Nephron (organoid): ENCODE data around the gene SLC16A13.

Experiments used
- H3K27ac Mint-ChIP-seq, 3 experiments: 2 replicates each; pipeline ENCODE4 v1.8.0; 2020; ENCODE audit warnings: mixed read lengths in 3 of 3, mild to moderate bottlenecking in 2 of 3, moderate library complexity in 1 of 3
- H3K27me3 Mint-ChIP-seq: 2 replicates; pipeline ENCODE4 v1.8.0; 2021; ENCODE audit warnings: low read depth, mild to moderate bottlenecking, moderate library complexity, mixed read lengths
- H3K36me3 Mint-ChIP-seq: 2 replicates; pipeline ENCODE4 v1.8.0; 2020; ENCODE audit warnings: low read depth, mixed read lengths
- H3K4me1 Mint-ChIP-seq: 2 replicates; pipeline ENCODE4 v1.8.0; 2020; ENCODE audit warnings: mixed read lengths
- H3K4me3 Mint-ChIP-seq, 3 experiments: 2 replicates each; pipeline ENCODE4 v1.8.0; 2020; ENCODE audit warnings: mild to moderate bottlenecking in 3 of 3, mixed read lengths in 3 of 3, moderate library complexity in 2 of 3
- H3K9me3 Mint-ChIP-seq: 2 replicates; pipeline ENCODE4 v1.8.0; 2020; ENCODE audit warnings: mixed read lengths
- TF ChIP-seq, protein P1 (sequence below), 3 experiments: fragments of 200-600 bp; sonication (generic); IDR thresholded peaks; one replicate each; pipeline ENCODE4 v1.5.0; 2021; ENCODE audit warnings: antibody characterized with exemption in 3 of 3; ENCODE audit not compliant: unreplicated experiment in 3 of 3

Gene SLC16A13

DNA sequence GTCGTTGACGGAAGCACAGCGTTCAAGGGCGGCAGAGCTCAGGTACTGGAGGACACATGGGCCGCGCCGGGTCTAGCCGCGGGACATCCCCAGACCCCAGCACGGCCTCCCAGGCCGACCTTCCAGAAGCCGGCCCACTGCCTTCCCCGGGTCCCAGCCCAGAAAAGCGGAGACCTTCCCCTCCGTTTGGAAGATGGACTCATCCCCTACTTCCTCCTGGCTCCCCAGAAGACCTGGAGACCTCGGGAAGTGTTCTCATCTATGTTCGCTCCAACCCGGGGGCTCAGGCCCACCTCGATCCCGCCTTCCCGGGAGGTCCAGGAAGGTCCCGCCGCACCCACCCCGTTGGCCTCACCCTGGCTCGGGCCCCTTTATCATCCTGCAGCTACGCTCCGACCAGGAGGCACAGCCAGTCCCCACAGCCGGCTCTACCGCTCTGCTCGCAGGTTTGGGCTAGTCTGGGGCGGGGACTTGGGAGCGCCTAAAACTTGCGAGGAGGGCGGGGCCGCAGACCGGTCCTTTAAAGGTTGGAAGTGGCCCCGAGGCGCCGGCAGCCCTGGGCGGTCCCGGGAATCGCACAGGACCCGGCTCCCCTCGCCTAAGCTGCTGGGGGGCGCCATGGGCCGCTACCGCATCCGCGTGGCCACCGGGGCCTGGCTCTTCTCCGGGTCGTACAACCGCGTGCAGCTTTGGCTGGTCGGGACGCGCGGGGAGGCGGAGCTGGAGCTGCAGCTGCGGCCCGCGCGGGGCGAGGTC is 40.1 kb upstream of the SLC16A13 start, which contains the start of gene ALOX12:
Gene ALOX12, plus strand, starts transcription at position 550 of the 756 bp plus-strand sequence. Its CDS starts 69 bp downstream, at position 619.
- TF ChIP-seq, protein P1, sequence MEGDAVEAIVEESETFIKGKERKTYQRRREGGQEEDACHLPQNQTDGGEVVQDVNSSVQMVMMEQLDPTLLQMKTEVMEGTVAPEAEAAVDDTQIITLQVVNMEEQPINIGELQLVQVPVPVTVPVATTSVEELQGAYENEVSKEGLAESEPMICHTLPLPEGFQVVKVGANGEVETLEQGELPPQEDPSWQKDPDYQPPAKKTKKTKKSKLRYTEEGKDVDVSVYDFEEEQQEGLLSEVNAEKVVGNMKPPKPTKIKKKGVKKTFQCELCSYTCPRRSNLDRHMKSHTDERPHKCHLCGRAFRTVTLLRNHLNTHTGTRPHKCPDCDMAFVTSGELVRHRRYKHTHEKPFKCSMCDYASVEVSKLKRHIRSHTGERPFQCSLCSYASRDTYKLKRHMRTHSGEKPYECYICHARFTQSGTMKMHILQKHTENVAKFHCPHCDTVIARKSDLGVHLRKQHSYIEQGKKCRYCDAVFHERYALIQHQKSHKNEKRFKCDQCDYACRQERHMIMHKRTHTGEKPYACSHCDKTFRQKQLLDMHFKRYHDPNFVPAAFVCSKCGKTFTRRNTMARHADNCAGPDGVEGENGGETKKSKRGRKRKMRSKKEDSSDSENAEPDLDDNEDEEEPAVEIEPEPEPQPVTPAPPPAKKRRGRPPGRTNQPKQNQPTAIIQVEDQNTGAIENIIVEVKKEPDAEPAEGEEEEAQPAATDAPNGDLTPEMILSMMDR (IDR thresholded peaks at IDR 0.05; ENCODE audit: unreplicated experiment in 3 of 3): no peak
- peak within 1 kb of the TSS; percentile 41 to 70 (median 61) for H3K4me3 Mint-ChIP-seq
- peaks cover 38% of the 10 kb centered on the region for H3K36me3 Mint-ChIP-seq
- no peak within 1 kb of the TSS for H3K27ac Mint-ChIP-seq
- H3K27me3 Mint-ChIP-seq: peaks cover 17% of the 10 kb centered on the region
- H3K4me1 Mint-ChIP-seq: peaks cover 6% of the 10 kb centered on the region
- no peaks in the 10 kb centered on the region for H3K9me3 Mint-ChIP-seq

DNA sequence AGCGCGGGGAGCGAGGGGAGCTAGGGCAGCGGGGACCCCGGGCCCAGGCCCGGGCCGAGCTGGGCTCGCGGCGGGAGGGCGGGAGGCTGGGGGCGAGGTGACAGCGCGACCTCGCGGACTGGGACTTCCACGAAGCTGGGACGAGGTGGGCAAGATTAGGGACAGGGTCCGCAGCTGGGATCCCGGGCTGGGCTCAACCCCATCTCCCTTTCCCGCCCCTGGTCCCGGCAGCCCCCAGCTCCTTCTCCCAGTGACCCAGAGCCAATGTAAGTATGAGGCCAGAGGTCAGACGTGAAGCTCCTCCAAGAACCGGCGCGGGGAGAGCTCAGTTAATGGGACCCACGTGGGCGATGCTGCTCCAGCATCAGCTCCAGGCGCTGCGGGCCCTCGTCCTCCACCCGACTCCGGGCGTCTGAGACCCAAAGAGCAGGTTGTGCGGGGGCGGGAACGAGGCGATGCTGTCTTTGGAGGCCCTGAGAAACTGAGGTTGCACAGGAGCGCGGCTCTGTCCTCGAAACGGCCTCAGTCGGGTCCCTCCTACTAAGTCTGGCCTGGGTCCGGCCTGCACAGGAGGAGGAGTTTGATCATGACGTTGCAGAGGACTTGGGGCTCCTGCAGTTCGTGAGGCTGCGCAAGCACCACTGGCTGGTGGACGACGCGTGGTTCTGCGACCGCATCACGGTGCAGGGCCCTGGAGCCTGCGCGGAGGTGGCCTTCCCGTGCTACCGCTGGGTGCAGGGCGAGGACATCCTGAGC is 39.4 kb upstream of the SLC16A13 start:
- Mint-ChIP-seq H3K27ac (no peak overlapping the region), H3K4me3 (no peak overlapping the region), H3K9me3 (no peaks in the 10 kb centered on the region), H3K27me3 (peaks cover 17% of the 10 kb centered on the region), H3K4me1 (peaks cover 6% of the 10 kb centered on the region), H3K36me3 (peaks cover 42% of the 10 kb centered on the region)
- TF ChIP-seq, protein P1 (IDR thresholded peaks at IDR 0.05; ENCODE audit: unreplicated experiment in 3 of 3): no peak

DNA sequence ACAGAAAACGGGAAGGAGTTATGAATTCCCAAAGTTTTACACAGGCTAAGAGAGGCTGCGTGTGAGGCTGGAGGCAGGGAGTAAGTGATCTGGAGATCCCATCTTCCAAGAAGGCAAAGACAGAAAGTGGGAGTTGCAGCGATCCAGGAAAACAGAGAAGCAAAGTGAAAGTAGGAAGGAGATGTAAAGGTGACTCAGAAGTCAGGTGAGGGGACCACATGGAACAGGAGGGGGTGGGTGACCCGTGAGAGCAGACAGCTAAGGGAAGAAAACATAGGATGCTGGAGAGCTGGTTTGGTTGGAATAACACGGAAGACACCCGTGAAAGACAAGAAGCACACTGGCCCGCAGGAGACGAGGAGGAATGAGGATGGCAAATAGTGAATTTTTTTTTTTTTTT is 38.6 kb upstream of the SLC16A13 start:
- TF ChIP-seq, protein P1 (IDR thresholded peaks at IDR 0.05; ENCODE audit: unreplicated experiment in 3 of 3): no peak
- peaks cover 17% of the 10 kb centered on the region for H3K27me3 Mint-ChIP-seq
- H3K36me3 Mint-ChIP-seq: peaks cover 47% of the 10 kb centered on the region
- H3K4me1 Mint-ChIP-seq: peaks cover 6% of the 10 kb centered on the region
- H3K27ac Mint-ChIP-seq: no peak overlapping the region
- H3K4me3 Mint-ChIP-seq: no peak overlapping the region
- H3K9me3 Mint-ChIP-seq: no peaks in the 10 kb centered on the region

DNA sequence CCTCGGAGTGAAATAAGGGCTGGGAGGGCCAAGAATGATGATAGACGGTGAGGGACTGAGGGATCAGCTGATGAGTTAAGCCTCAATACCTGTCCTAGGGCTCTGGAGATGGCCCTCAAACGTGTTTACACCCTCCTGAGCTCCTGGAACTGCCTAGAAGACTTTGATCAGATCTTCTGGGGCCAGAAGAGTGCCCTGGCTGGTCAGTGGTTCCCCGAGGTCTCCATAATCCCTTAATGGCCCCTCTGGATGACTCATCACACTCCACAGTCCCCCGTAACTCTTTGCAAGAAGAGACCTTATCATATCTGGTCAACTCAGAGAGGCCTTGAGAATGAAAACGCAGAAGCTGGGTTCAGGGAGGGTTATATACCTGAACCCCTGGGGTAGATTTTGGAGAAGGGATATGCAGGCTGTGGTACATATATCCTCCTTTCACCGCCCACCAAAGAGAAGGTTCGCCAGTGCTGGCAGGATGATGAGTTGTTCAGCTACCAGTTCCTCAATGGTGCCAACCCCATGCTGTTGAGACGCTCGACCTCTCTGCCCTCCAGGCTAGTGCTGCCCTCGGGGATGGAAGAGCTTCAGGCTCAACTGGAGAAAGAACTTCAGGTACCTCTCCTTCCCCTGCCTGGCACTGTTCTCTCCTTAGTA is 36.8 kb upstream of the SLC16A13 start:
- Mint-ChIP-seq H3K9me3 (no peaks in the 10 kb centered on the region), H3K27ac (no peak overlapping the region), H3K27me3 (peaks cover 17% of the 10 kb centered on the region), H3K4me3 (no peak overlapping the region), H3K36me3 (peaks cover 48% of the 10 kb centered on the region), H3K4me1 (peaks cover 4% of the 10 kb centered on the region)
- TF ChIP-seq, protein P1 (IDR thresholded peaks at IDR 0.05; ENCODE audit: unreplicated experiment in 3 of 3): no peak

DNA sequence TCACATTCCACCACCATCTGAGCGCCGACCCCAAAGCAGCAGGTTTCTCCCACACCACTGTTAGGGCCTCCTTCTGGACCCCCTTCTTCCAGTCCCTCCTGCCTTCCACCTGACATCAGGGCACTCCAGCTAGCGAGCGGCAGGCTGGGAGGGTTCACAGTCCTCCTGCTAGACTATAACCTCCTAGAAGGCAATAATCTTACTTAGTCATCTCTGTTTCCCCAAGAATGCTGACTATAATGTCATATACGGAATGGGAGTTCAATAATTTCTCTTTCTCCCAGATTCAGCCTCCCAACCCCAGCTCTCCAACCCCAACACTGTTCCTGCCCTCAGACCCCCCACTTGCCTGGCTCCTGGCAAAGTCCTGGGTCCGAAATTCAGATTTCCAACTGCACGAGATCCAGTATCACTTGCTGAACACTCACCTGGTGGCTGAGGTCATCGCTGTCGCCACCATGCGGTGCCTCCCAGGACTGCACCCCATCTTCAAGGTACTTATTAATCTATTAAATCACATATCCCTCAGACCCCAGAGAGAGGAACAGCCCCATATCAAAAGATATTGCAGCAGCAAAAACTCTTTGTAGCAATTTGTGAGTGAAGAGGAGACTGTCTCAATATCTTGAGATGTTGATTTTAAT is 34.4 kb upstream of the SLC16A13 start:
- H3K27me3 Mint-ChIP-seq: peaks cover 7% of the 10 kb centered on the region
- peaks cover 41% of the 10 kb centered on the region for H3K36me3 Mint-ChIP-seq
- H3K27ac Mint-ChIP-seq: no peak overlapping the region
- no peaks in the 10 kb centered on the region for H3K4me1 Mint-ChIP-seq
- TF ChIP-seq, protein P1 (IDR thresholded peaks at IDR 0.05; ENCODE audit: unreplicated experiment in 3 of 3): peak; percentile 40 to 53 (median 49)
- no peak overlapping the region for H3K4me3 Mint-ChIP-seq
- H3K9me3 Mint-ChIP-seq: no peaks in the 10 kb centered on the region
